HG02938 (cell line): ENCODE data around the gene TTC7B.

Experiments
- ATAC-seq: cut with Tn5 transposase; IDR thresholded peaks from one replicate; pipeline ENCODE4 v1.9.1; 2021; ENCODE audit warnings: mild to moderate bottlenecking, moderate library complexity; ENCODE audit not compliant: unreplicated experiment

TTC7B gene

GRCh38 chr14:90805662-90806540, 10.3 kb downstream of the TTC7B start:
- no peak for ATAC-seq

GRCh38 chr14:90805084-90805391, 11.2 kb downstream of the TTC7B start:
- ATAC-seq = no peak

- no peak for ATAC-seq
Observed at GRCh38 chr14:90804292-90805083, 11.7 kb downstream of the TTC7B start.

GRCh38 chr14:90803249-90803648, 13.0 kb downstream of the TTC7B start:
- ATAC-seq = no peak

- ATAC-seq = no peak
Observed at GRCh38 chr14:90799420-90799819, 16.8 kb downstream of the TTC7B start.

GRCh38 chr14:90797919-90798318, 18.3 kb downstream of the TTC7B start:
- no peak for ATAC-seq

- no peak for ATAC-seq
Observed at GRCh38 chr14:90797451-90797850, 18.8 kb downstream of the TTC7B start.

- ATAC-seq = no peak
Observed at GRCh38 chr14:90796329-90796728, 19.9 kb downstream of the TTC7B start.

- ATAC-seq = no peak
Observed at GRCh38 chr14:90795744-90796143, 20.5 kb downstream of the TTC7B start.

GRCh38 chr14:90791486-90791885, 24.7 kb downstream of the TTC7B start:
- ATAC-seq = no peak

GRCh38 chr14:90788031-90788430, 28.2 kb downstream of the TTC7B start:
- no peak for ATAC-seq

- no peak for ATAC-seq
Observed at GRCh38 chr14:90785876-90786450, 30.3 kb downstream of the TTC7B start.

- no peak for ATAC-seq
Observed at GRCh38 chr14:90785471-90785870, 30.8 kb downstream of the TTC7B start.

- ATAC-seq = no peak
Observed at GRCh38 chr14:90784621-90785270, 31.5 kb downstream of the TTC7B start.

- ATAC-seq = no peak
Observed at GRCh38 chr14:90783344-90783743, 32.9 kb downstream of the TTC7B start.

GRCh38 chr14:90782892-90783291, 33.3 kb downstream of the TTC7B start:
- no peak for ATAC-seq

- ATAC-seq = no peak
Observed at GRCh38 chr14:90781876-90782275, 34.4 kb downstream of the TTC7B start.

GRCh38 chr14:90781344-90781761, 34.9 kb downstream of the TTC7B start:
- no peak for ATAC-seq

- ATAC-seq = no peak
Observed at GRCh38 chr14:90780519-90780918, 35.7 kb downstream of the TTC7B start.

- ATAC-seq = no peak
Observed at GRCh38 chr14:90778571-90779255, 37.5 kb downstream of the TTC7B start.
